Measurements from ENCODE around the gene NACC2.
A peak's percentile ranks its signal among the peaks of the same experiment; 100 is the strongest.

Gene NACC2

DNA sequence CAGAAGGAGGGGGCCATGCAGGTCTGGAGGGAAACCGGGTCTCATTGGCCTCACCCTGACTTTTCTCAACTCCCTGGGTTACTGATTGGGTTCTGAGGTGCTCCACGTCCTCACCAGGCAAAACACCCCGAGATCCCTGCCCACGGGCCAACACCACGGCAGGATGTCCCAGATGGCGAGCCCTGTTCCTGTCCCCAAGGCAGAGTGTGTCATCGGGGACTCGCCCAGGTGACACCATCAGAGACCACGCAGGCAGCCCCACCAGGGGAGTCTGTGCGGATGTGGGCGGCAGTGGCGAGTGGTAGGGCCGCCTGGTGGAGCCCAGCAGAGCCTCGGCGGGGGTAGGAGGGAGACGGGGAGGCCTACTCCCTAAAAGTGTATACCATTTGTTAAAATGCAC is 74.9 kb downstream of the NACC2 start:
- peak; percentile 8 for DNase-seq

- peak; percentile 4 for DNase-seq
These were observed 75.4 kb downstream of the NACC2 start for GRCh38 chr9:136019681-136020060.

DNA sequence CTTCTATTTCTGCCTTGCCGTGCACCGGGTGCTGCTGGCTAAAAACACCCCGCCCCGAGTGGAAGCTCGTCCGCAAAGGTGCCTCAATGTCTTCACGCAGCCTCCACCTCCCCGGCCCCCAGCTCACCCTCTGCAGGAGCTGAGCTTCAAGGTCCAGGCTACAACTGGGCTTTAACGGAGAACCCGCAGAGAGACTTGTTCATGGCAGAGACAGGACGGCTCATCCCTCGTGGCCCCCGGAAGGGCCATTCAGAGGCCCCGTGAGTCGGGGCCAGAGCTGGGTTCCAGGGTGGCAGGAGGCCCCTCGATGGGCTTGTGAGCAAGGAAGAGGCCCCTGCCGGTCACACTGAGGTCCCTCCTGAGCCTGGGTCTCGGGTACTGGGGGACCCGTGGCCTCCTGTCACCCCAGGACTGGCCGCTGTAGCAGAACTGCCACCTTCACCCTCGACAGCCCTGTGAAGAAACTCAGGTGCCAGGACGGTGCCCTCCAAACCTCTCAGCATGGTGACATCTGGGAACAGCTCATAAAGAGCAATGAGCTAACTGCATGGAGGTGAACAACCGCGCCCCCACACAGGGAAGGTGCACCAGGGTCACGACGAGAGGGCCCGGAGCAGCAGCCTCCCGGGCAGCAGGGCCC is 75.9 kb downstream of the NACC2 start:
- DNase-seq = no peak

DNA sequence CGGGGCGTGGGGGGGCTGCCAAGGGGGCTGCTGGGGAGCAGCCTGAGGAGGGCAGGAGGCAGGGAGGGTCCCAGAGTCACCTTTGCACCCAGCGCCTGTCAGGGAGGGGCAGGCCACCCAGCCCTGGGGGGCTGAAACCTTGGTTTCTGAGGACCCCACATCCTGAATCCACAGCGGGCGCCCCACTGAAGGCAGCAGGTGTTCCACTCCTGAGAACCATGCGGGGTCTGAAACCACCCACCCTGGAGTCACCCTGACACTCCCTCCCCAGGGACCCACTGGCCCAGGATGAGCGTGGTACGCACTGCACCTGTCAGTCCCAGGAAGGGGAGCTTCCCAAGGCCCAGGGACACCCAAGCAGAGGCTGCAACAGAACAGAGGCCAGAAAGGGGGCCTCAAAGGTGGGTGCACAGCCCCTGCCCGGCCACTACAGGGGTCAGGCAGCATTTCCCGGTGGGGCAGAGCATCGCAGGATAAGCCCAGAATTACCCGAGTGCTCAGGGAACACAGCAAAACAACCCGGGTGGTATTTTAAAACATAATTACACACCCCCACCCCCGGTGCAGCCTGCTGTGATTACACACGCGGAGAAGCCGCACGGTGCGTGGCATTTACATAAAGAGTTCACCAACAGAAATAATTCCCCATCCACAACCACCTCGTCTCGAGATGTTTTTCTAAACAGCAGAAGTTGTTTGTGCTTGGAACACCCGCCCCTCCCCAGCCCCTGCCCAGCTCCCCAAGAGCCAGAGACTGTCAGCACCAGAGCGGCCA is 76.6 kb downstream of the NACC2 start:
- peak; percentile 1 for DNase-seq

DNA sequence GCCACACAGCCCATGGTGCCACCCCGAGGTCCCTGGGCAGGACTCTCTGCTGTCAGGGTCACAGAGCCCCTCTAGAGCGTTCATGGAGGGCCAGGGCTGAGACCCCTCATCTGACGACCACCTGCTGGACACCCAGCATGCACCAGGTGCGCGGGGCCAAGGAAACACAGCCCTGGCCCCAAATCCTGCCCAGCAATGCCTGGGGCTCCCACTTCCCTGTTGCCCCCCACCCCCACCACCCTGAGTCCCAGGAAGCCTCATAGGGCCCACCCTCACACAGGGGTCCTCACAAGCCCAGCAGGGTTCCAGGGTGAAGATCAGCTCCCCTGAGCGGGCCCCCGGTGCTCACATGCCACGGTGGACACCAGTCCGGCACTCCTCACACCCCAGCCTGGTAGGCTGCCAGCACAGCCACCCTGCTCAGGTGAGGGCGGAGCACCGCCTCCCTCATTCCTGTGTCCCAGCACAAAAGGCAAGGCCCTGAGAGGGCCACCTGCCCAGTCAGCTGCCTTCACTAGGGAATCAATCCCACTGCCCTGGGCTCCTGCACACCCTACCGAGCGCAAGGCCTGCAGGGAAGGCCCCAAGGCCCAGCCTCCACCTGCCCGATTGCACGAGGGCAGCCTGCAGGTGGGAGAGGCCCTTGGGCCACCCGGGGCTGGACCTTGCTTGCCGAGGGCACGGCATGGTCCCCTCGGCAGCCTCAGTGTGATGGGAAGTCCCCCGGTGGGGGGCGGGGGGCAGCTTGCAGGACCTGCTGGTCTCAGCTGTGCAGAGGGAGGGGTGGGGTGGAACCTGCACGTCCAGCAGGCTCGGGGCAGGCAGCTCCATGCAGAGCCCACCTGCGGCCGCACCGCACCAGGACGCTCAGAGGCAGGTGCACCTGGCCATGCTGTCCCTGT is 77.5 kb downstream of the NACC2 start:
- peak; percentile 9 for DNase-seq

GRCh38 chr9:136016572-136017288 is 78.4 kb downstream of the NACC2 start:
- DNase-seq = peak; percentile 7

DNA sequence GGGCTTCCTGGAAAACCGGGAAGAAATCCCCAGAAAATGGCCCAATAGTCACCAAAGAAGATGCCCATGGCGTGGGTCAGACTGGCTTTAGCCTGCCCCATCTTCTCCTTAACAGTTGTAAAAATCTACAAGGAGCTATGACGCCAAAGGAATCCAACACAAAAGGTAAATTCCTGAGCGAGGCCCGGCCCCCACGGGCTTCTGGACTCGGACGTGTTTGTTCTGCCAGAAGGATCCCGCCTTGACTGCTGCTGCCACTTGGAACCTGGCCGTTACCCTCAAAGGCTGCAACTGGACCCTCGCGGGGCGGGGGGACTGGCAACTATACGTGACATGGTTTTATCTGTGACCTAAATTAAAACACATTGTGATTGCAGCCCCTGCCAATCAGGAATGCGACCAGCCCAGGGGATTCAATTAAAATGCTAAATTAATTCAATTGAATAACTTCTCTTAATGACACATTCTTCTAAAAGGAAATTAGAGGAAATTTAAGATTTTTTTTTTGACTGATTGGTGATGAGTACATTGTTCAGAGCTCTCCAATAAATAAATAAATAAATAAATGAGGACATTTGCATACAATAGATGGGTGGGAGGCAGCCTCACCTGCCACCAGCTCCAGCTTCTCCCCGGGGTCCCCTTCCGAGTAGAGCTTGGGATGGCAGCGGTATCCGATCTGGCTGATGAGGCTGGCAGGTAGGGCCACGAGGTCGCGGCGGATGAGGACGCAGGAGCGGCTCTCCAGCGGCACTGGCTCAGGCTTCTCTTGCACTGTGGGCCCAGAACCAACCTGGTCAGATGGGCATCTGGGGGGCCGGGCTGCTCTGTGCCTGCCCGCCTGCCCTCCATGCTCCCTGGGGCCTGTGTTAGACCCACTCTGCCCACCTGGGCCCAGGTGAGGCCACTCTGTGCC is 79.2 kb downstream of the NACC2 start:
- DNase-seq = peak; percentile 10

GRCh38 chr9:136014924-136015633 is 80.0 kb downstream of the NACC2 start:
- peak; percentile 4 for DNase-seq

- peak; percentile 3 for DNase-seq
These were observed 80.8 kb downstream of the NACC2 start for GRCh38 chr9:136014147-136014923.

- no peak for DNase-seq
These were observed 81.5 kb downstream of the NACC2 start for GRCh38 chr9:136013524-136014034.

- DNase-seq = no peak
These were observed 82.0 kb downstream of the NACC2 start for GRCh38 chr9:136013116-136013515.

DNA sequence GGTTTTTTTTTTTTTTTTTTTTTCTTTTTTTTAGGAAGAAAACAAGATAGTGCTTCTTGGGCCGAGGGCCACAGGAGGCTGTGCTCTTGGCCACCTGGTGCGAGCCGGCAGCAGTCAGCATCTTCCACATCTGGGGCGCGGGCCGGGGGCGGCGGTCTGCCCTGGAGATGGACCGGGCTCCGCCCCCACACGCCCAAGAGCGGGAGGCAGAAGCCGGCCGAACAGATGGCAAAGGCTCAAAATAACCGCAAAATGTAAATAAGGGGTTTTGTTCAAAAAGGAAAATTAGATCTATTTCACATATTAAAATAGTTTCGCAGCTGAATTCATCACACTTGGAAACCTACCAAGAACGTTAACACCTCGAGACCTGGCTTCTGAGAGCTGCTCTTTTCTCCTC is 82.4 kb downstream of the NACC2 start:
- no peak for DNase-seq

- DNase-seq = no peak
These were observed 83.2 kb downstream of the NACC2 start for GRCh38 chr9:136011703-136012496.

- DNase-seq = no peak
These were observed 83.8 kb downstream of the NACC2 start for GRCh38 chr9:136011376-136011702.

- DNase-seq = no peak
These were observed 84.3 kb downstream of the NACC2 start for GRCh38 chr9:136010615-136011361.

- DNase-seq = no peak
These were observed 84.9 kb downstream of the NACC2 start for GRCh38 chr9:136010176-136010575.

DNA sequence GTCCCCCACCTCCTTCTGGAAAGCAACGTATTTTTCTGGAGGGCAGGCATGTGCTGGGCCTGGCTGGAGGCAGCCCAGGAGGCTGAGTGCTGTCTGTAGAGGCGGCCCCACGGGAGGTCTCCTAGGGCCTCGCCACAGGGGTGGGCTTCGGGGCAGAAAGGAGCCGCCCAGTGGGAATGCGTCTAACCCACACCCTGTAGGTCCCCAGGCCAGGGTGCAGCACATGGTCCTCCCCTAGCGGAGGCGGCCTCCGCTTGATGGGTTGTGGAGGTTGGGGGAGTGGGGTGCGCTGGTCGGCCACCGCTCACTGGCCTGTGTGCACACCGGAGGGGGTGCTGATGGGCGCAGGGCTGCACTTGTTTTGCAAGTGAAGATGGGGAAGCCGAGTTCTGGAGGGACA is 85.6 kb downstream of the NACC2 start:
- DNase-seq = no peak

DNA sequence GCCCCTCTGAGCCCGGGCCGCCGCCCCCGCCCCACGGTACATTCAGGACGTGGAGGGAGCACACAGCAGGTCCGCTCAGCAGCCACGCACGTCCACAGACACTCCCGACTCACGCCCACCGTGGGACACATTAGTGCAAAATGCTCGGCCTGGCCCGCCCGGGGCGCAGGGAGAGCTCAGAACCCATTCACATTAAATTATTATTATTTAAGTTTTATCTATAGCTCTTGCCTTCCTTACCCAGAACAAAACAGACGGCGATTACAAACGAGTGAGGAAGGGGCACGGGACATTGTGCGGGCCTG is 86.4 kb downstream of the NACC2 start:
- no peak for DNase-seq

All from activated naive CD4-positive, alpha-beta T cell treated with anti-CD3 and anti-CD28 coated beads, Interleukin-2, amount 50 U/mL, for 16 hours (primary cell).